Endodermal cell (in vitro differentiated cells): Measurements from ENCODE around the gene PLA2G4D. TPM values are rescaled to one million over a fixed set of nuclear protein-coding genes. Genes with fewer than 3 reads are reported as not detected.

Experiments used
- DNase-seq: peaks from one replicate; pipeline ENCODE4 v3.0.0-alpha.2; 2017
- H3K27ac ChIP-seq: 2 replicates; pipeline ENCODE4 v1.5.1; 2013; ENCODE audit warnings: mild to moderate bottlenecking, low read depth, low read length, moderate library complexity
- H3K27me3 ChIP-seq: 2 replicates; pipeline ENCODE4 v1.6.1; 2013; ENCODE audit warnings: mild to moderate bottlenecking, low read length, moderate library complexity; ENCODE audit not compliant: insufficient read depth, control insufficient read depth, poor library complexity, severe bottlenecking
- H3K36me3 ChIP-seq: 2 replicates; pipeline ENCODE4 v1.7.0; 2013; ENCODE audit warnings: mild to moderate bottlenecking, low read length, moderate library complexity; ENCODE audit not compliant: control insufficient read depth, insufficient read depth
- H3K4me1 ChIP-seq: one replicate; pipeline ENCODE4 v1.7.0; 2013; ENCODE audit warnings: low read length; ENCODE audit not compliant: control insufficient read depth, insufficient read depth
- H3K4me3 ChIP-seq: 2 replicates; pipeline ENCODE4 v1.5.1; 2013; ENCODE audit warnings: mild to moderate bottlenecking, low read length, moderate library complexity
- H3K9ac ChIP-seq: 2 replicates; pipeline ENCODE4 v1.6.1; 2013; ENCODE audit warnings: mild to moderate bottlenecking, low read length, moderate library complexity; ENCODE audit not compliant: poor library complexity, severe bottlenecking; ENCODE audit errors: extremely low read depth
- H3K9me3 ChIP-seq: 2 replicates; pipeline ENCODE4 v1.6.1; 2013; ENCODE audit warnings: mild to moderate bottlenecking, low read length, moderate library complexity; ENCODE audit not compliant: control insufficient read depth
- H3K27ac Mint-ChIP-seq: 2 replicates; pipeline ENCODE4 v1.8.0; 2020; ENCODE audit warnings: mixed read lengths
- H3K27me3 Mint-ChIP-seq: 2 replicates; pipeline ENCODE4 v1.8.0; 2021; ENCODE audit warnings: mild to moderate bottlenecking, mixed read lengths; ENCODE audit not compliant: insufficient read depth
- H3K36me3 Mint-ChIP-seq: 2 replicates; pipeline ENCODE4 v1.8.0; 2020; ENCODE audit warnings: low read depth, mixed read lengths
- H3K4me1 Mint-ChIP-seq: 2 replicates; pipeline ENCODE4 v1.8.0; 2020; ENCODE audit warnings: mixed read lengths
- H3K4me3 Mint-ChIP-seq: 2 replicates; pipeline ENCODE4 v1.8.0; 2020; ENCODE audit warnings: mild to moderate bottlenecking, moderate library complexity, mixed read lengths
- H3K9me3 Mint-ChIP-seq: 2 replicates; pipeline ENCODE4 v1.8.0; 2020; ENCODE audit warnings: mild to moderate bottlenecking, mixed read lengths
- WGBS, 2 experiments: methylation state at CpG; one replicate each; pipeline versions ENCODE4 v1.1.5 to v1.1.7; 2013; ENCODE audit warnings: missing lambda C conversion rate in 2 of 2, mixed read lengths in 1 of 2; ENCODE audit not compliant: insufficient coverage in 1 of 2, insufficient read length in 1 of 2; 5-methylcytosine and 5-hydroxymethylcytosine counted together
- total RNA-seq, 2 donors: library from RNA; stranded (reverse); fragmentation: NEBNext Ultra II Directional in 1 of 2; extraction: Animal tissue kit (Norgen Biotek cat#: 25700) in 1 of 2; gene quantifications; 2 replicates in 1 of 2; 3 replicates in 1 of 2; pipeline ENCODE4 v1.2.1, GENCODE V29; 2021
- TF ChIP-seq, protein P1 (sequence below): fragments of 200-600 bp; sonication (generic); conservative IDR thresholded peaks from 2 replicates; pipeline ENCODE4 v1.5.0; 2021; ENCODE audit warnings: antibody characterized with exemption, mild to moderate bottlenecking

PLA2G4D gene
- total RNA-seq, 2 donors from 2014 or later, result not detected

DNA sequence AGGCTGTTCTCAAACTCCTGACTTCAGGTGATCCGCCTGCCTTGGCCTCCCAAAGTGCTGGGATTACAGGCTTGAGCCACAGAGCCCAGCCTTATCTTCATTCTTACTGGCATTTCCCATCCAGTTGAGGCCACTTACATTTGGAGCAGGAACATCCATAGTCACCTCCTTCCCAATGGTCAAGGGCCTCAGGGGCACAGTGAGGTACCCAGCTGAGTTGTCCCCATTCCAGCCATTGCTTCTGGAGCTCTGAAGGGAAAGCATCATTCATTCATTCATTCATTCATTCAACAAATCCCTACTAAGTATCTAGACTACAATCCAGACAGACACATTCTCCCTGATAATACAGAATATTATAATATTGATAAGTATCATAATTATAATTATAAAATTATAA lies 12.2 kb downstream of the PLA2G4D start:
- Mint-ChIP-seq H3K4me1 (peaks cover 9% of the 10 kb centered on the region), H3K9me3 (no peaks in the 10 kb centered on the region), H3K27me3 (peaks cover 11% of the 10 kb centered on the region), H3K27ac (no peak overlapping the region), H3K36me3 (no peaks in the 10 kb centered on the region), H3K4me3 (no peak overlapping the region)
- DNase-seq, result no peak
- TF ChIP-seq, protein P1, sequence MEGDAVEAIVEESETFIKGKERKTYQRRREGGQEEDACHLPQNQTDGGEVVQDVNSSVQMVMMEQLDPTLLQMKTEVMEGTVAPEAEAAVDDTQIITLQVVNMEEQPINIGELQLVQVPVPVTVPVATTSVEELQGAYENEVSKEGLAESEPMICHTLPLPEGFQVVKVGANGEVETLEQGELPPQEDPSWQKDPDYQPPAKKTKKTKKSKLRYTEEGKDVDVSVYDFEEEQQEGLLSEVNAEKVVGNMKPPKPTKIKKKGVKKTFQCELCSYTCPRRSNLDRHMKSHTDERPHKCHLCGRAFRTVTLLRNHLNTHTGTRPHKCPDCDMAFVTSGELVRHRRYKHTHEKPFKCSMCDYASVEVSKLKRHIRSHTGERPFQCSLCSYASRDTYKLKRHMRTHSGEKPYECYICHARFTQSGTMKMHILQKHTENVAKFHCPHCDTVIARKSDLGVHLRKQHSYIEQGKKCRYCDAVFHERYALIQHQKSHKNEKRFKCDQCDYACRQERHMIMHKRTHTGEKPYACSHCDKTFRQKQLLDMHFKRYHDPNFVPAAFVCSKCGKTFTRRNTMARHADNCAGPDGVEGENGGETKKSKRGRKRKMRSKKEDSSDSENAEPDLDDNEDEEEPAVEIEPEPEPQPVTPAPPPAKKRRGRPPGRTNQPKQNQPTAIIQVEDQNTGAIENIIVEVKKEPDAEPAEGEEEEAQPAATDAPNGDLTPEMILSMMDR, result no peak
- Histone ChIP-seq H3K36me3 (no peaks in the 10 kb centered on the region), H3K4me1 (peaks cover 4% of the 10 kb centered on the region), H3K27me3 (no peaks in the 10 kb centered on the region), H3K27ac (no peak overlapping the region), H3K9me3 (no peaks in the 10 kb centered on the region), H3K9ac (no peak overlapping the region), H3K4me3 (no peak overlapping the region)
- 71 to 97% methylated on average over 1 of the region's 1 CpG for WGBS, 2 experiments

DNA sequence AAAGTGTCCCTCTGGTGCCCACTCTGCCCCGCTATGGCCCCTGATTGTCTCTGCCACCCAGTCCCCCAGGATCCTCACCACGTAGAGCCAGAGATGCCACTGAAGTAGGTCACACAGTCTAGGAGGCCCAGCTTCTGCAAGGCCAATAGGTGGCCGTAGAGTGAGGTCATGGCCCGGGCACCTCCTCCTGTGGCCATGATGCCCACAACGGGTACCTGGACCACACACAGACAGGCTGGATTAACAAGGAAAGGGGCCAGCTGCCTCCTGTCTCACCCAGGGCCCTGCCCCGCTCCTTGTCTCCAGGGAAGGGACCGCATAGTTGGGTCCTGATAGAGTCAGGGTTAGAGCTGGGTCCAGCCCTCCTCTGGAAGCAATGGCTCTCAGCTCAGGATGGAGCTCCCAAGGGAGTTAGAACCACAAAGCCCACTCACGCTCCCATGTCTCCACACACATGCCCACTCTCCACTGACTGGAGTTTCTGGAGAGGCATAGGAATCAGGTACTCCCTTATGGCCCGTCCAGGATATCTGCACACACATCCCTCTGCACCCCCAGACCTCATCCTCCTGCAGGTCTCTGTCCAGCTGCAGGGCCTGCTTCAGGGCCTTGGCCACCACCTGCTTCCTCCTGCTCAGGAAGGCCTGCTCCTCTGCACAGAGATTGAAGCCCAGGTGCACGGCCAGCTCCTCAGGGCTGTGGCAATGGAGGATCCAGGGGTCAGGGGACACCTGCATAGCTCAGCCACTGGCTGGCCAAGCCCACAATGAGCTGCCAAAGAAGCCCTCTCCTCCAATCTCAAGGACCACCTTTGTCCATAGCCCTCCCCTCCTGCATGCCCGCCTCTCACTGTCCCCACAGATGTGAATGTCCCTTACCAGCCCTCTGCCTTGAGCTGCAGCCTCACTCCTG lies 13.2 kb downstream of the PLA2G4D start:
- WGBS, 2 experiments, result 85 to 89% methylated on average over 4 to 11 of the region's 11 CpGs
- no peak overlapping the region for H3K4me3 ChIP-seq
- Mint-ChIP-seq H3K9me3 (no peaks in the 10 kb centered on the region), H3K27ac (no peak overlapping the region), H3K4me3 (no peak overlapping the region), H3K36me3 (no peaks in the 10 kb centered on the region), H3K27me3 (peaks cover 10% of the 10 kb centered on the region), H3K4me1 (peaks cover 9% of the 10 kb centered on the region)
- H3K27ac ChIP-seq, result no peak overlapping the region
- peaks cover 4% of the 10 kb centered on the region for H3K4me1 ChIP-seq
- H3K9me3 ChIP-seq, result no peaks in the 10 kb centered on the region
- H3K27me3 ChIP-seq, result no peaks in the 10 kb centered on the region
- H3K9ac ChIP-seq, result no peak overlapping the region
- DNase-seq, result no peak
- TF ChIP-seq, protein P1, result no peak
- H3K36me3 ChIP-seq, result no peaks in the 10 kb centered on the region

DNA sequence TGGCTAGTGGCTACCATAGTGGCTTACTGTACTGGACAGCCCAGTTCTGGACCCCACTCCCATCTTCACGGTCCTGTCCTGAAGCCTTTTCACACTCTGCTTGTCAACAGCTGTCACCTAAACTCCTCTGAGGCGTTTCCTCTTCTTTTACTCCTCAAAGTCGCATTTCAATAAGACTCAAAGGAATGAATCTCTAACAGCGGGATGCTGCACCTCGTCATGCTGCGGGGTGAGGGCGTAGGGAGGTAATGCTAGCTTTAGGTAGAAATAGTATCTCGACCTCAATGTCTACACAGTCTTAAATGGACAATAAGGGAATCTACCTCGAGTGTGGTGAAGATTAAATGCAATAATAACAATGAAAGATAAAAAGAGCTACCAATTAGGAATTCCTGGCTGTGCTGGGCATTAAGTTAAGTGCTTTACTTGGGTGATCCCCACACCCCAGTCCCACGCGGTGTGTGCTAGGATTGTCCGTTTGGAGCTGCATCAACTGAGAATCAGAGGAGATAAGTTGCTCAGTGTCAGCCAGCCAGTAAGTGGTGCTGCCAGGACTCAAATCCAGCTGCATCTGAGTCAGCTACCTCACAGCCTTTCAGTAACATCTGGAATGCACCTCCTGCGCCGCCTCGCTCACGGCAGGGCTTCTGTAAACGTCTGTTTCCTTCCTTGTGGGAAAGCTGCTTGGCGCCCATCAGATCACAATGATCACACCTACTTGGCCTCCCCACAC lies 14.0 kb downstream of the PLA2G4D start:
- Mint-ChIP-seq H3K9me3 (no peaks in the 10 kb centered on the region), H3K4me1 (peaks cover 9% of the 10 kb centered on the region), H3K4me3 (no peak overlapping the region), H3K36me3 (no peaks in the 10 kb centered on the region), H3K27ac (no peak overlapping the region), H3K27me3 (peaks cover 10% of the 10 kb centered on the region)
- Histone ChIP-seq H3K9me3 (no peaks in the 10 kb centered on the region), H3K4me3 (no peak overlapping the region), H3K27me3 (no peaks in the 10 kb centered on the region), H3K9ac (no peak overlapping the region), H3K36me3 (no peaks in the 10 kb centered on the region), H3K27ac (no peak overlapping the region), H3K4me1 (peaks cover 4% of the 10 kb centered on the region)
- 36 to 41% methylated on average over 10 to 18 of the region's 18 CpGs for WGBS, 2 experiments
- TF ChIP-seq, protein P1, result no peak
- peak; percentile 72 for DNase-seq
